Naive B cell (primary cell): Measurements from ENCODE around the gene HSPA1B. TPM values are rescaled to one million over a fixed set of nuclear protein-coding genes. Genes with fewer than 3 reads are reported as not detected.
A peak's percentile ranks its signal among the peaks of the same experiment; 100 is the strongest.

Experiments used
- ATAC-seq, 2 donors: fragments of 150-1000 bp; cut with Tn5 transposase; 2 replicates each; pipeline ENCODE4 v1.10.0; 2021; ENCODE audit warnings: low read depth in 2 of 2, mild to moderate bottlenecking in 2 of 2, moderate library complexity in 2 of 2
- DNase-seq: peaks from one replicate; pipeline ENCODE4 v3.0.0; 2022
- H3K27ac Mint-ChIP-seq, 6 donors: one replicate each; pipeline ENCODE4 v1.8.0; 2020 to 2022; ENCODE audit warnings: mild to moderate bottlenecking in 6 of 6, mixed read lengths in 6 of 6, moderate library complexity in 5 of 6, inconsistent platforms in 2 of 6
- H3K27me3 Mint-ChIP-seq, 3 donors: one replicate each; pipeline ENCODE4 v1.8.0; 2021 to 2022; ENCODE audit warnings: mixed read lengths in 3 of 3, mild to moderate bottlenecking in 1 of 3
- H3K36me3 Mint-ChIP-seq, 2 donors: one replicate each; pipeline ENCODE4 v1.8.0; 2020 to 2022; ENCODE audit warnings: mixed read lengths in 2 of 2, inconsistent platforms in 1 of 2, mild to moderate bottlenecking in 1 of 2
- H3K4me1 Mint-ChIP-seq, 3 donors: one replicate each; pipeline ENCODE4 v1.8.0; 2020 to 2022; ENCODE audit warnings: mixed read lengths in 3 of 3, inconsistent platforms in 1 of 3, mild to moderate bottlenecking in 1 of 3, moderate library complexity in 1 of 3
- H3K4me3 Mint-ChIP-seq, 8 donors: one replicate each; pipeline ENCODE4 v1.8.0; 2020 to 2022; ENCODE audit warnings: mild to moderate bottlenecking in 8 of 8, mixed read lengths in 8 of 8, moderate library complexity in 8 of 8, inconsistent platforms in 2 of 8
- H3K9me3 Mint-ChIP-seq, 7 donors: one replicate each; pipeline ENCODE4 v1.8.0; 2020 to 2022; ENCODE audit warnings: mixed read lengths in 7 of 7, mild to moderate bottlenecking in 5 of 7, inconsistent platforms in 2 of 7, moderate library complexity in 1 of 7
- polyA plus RNA-seq, 6 donors: library from polyadenylated mRNA; unstranded; fragments of 300-500 nt; fragmentation: Illumina TruSeq; gene quantifications; one replicate each; pipeline ENCODE4 v1.2.3, GENCODE V29; 2021; ENCODE audit warnings: low read depth in 6 of 6

Gene HSPA1B
- polyA plus RNA-seq: 1 to 10 TPM; 1.1 to 2.8 (median 1.8) TPM

GRCh38 chr6:31827286-31828079 lies at the start of gene HSPA1B:
Gene HSPA1B (plus strand): TSS chr6:31827738. CDS start chr6:31827951, 213 bp downstream.
- Mint-ChIP-seq H3K4me1 (peaks cover 19 to 55% (median 26%) of the 10 kb centered on the region in 3 donors), H3K4me3 (peak within 1 kb of the TSS; percentile 90 to 98 (median 94)), H3K9me3 (no peaks in the 10 kb centered on the region), H3K27ac (peak within 1 kb of the TSS; percentile 81 to 98 (median 94)), H3K36me3 (no peaks in the 10 kb centered on the region), H3K27me3 (no peaks in the 10 kb centered on the region)
- peak; percentile 74 for ATAC-seq
- peak; percentile 84 for DNase-seq

GRCh38 chr6:31778193-31778592 lies 49.3 kb upstream of the HSPA1B start:
- Mint-ChIP-seq H3K4me3 (peak overlapping the region in 1 of 8 donors; percentile 25), H3K27me3 (no peaks in the 10 kb centered on the region)

GRCh38 chr6:31778999-31779885 lies 48.3 kb upstream of the HSPA1B start:
- Mint-ChIP-seq H3K4me1 (peaks cover 22 to 25% (median 25%) of the 10 kb centered on the region in 3 donors), H3K9me3 (no peaks in the 10 kb centered on the region), H3K27me3 (no peaks in the 10 kb centered on the region), H3K36me3 (peaks cover 0 to 4% of the 10 kb centered on the region in 2 donors), H3K4me3 (no peak overlapping the region), H3K27ac (no peak overlapping the region)
- no peak for DNase-seq
- no peak for ATAC-seq

More at GRCh38 chr6:31778193-31778592, 49.3 kb upstream of the HSPA1B start:
- Mint-ChIP-seq H3K36me3 (no peaks in the 10 kb centered on the region), H3K4me1 (peaks cover 19 to 25% (median 21%) of the 10 kb centered on the region in 3 donors), H3K9me3 (no peaks in the 10 kb centered on the region), H3K27ac (peak overlapping the region in 2 of 6 donors; percentile 69 to 88)
- DNase-seq (no peak), ATAC-seq (no peak)

GRCh38 chr6:31779908-31780307 lies 47.6 kb upstream of the HSPA1B start:
- H3K4me3 Mint-ChIP-seq: no peak overlapping the region
- H3K4me1 Mint-ChIP-seq: peaks cover 25 to 29% (median 29%) of the 10 kb centered on the region in 3 donors
- H3K27ac Mint-ChIP-seq: peak overlapping the region in 1 of 6 donors; percentile 58
- no peaks in the 10 kb centered on the region for H3K27me3 Mint-ChIP-seq
- DNase-seq (no peak), ATAC-seq (no peak)
- no peaks in the 10 kb centered on the region for H3K9me3 Mint-ChIP-seq
- H3K36me3 Mint-ChIP-seq: peaks cover 0 to 11% of the 10 kb centered on the region in 2 donors

- Mint-ChIP-seq H3K9me3 (no peaks in the 10 kb centered on the region), H3K27me3 (no peaks in the 10 kb centered on the region), H3K36me3 (peaks cover 0 to 12% of the 10 kb centered on the region in 2 donors), H3K27ac (peak overlapping the region in 1 of 6 donors; percentile 65), H3K4me1 (peaks cover 22 to 29% (median 26%) of the 10 kb centered on the region in 3 donors), H3K4me3 (no peak overlapping the region)
- ATAC-seq (no peak), DNase-seq (no peak)
Measured at GRCh38 chr6:31780507-31781243, 46.9 kb upstream of the HSPA1B start.

- Mint-ChIP-seq H3K4me3 (no peak overlapping the region), H3K27ac (peak overlapping the region in 1 of 6 donors; percentile 18), H3K36me3 (peaks cover 0 to 12% of the 10 kb centered on the region in 2 donors), H3K27me3 (no peaks in the 10 kb centered on the region), H3K4me1 (peaks cover 18 to 26% (median 24%) of the 10 kb centered on the region in 3 donors), H3K9me3 (no peaks in the 10 kb centered on the region)
- ATAC-seq (no peak), DNase-seq (no peak)
Measured at GRCh38 chr6:31781244-31782125, 46.1 kb upstream of the HSPA1B start.

- H3K4me1 Mint-ChIP-seq: peaks cover 11 to 19% (median 16%) of the 10 kb centered on the region in 3 donors
- H3K27ac Mint-ChIP-seq: no peak overlapping the region
- no peaks in the 10 kb centered on the region for H3K9me3 Mint-ChIP-seq
- no peaks in the 10 kb centered on the region for H3K27me3 Mint-ChIP-seq
- peaks cover 0 to 12% of the 10 kb centered on the region in 2 donors for H3K36me3 Mint-ChIP-seq
- ATAC-seq (no peak), DNase-seq (no peak)
- no peak overlapping the region for H3K4me3 Mint-ChIP-seq
Measured at GRCh38 chr6:31782126-31782855, 45.2 kb upstream of the HSPA1B start.

GRCh38 chr6:31784098-31784925 lies 43.2 kb upstream of the HSPA1B start:
- peaks cover 0 to 12% of the 10 kb centered on the region in 2 donors for H3K36me3 Mint-ChIP-seq

GRCh38 chr6:31785475-31785874 lies 42.1 kb upstream of the HSPA1B start:
- H3K4me1 Mint-ChIP-seq: peaks cover 12 to 36% (median 25%) of the 10 kb centered on the region in 3 donors
- H3K27ac Mint-ChIP-seq: no peak overlapping the region
- H3K36me3 Mint-ChIP-seq: peaks cover under 1 to 14% of the 10 kb centered on the region in 2 donors
- no peak for DNase-seq
- H3K4me3 Mint-ChIP-seq: no peak overlapping the region
- ATAC-seq: no peak
- no peaks in the 10 kb centered on the region for H3K9me3 Mint-ChIP-seq
- no peaks in the 10 kb centered on the region for H3K27me3 Mint-ChIP-seq

More at GRCh38 chr6:31784098-31784925, 43.2 kb upstream of the HSPA1B start:
- Mint-ChIP-seq H3K4me3 (no peak overlapping the region), H3K27me3 (no peaks in the 10 kb centered on the region), H3K27ac (peak overlapping the region in 2 of 6 donors; percentile 56 to 76), H3K4me1 (peaks cover 6 to 29% (median 13%) of the 10 kb centered on the region in 3 donors), H3K9me3 (no peaks in the 10 kb centered on the region)
- no peak for DNase-seq
- ATAC-seq: no peak

- Mint-ChIP-seq H3K4me3 (peak overlapping the region in 6 of 8 donors; percentile 17 to 84 (median 76)), H3K27me3 (no peaks in the 10 kb centered on the region), H3K27ac (peak overlapping the region in 5 of 6 donors; percentile 1 to 65 (median 54)), H3K36me3 (peaks cover 9 to 15% of the 10 kb centered on the region in 2 donors), H3K4me1 (peaks cover 33 to 65% (median 61%) of the 10 kb centered on the region in 3 donors), H3K9me3 (no peaks in the 10 kb centered on the region)
- ATAC-seq: no peak
- DNase-seq: peak; percentile 24
Measured at GRCh38 chr6:31791324-31792089, 36.0 kb upstream of the HSPA1B start.
